NCI-H2081 (cell line): ENCODE results near the gene DBT.
"Not testable (repeated sequence)": the region's sequence is repeated elsewhere in the genome, so short reads cannot be mapped to it uniquely, and the experiment has no call there.

Experiments
- DNase-seq, 2 experiments: peaks; one replicate each; lab custom pipeline; 2025; lab: John Stamatoyannopoulos, UW

DBT gene

DNA sequence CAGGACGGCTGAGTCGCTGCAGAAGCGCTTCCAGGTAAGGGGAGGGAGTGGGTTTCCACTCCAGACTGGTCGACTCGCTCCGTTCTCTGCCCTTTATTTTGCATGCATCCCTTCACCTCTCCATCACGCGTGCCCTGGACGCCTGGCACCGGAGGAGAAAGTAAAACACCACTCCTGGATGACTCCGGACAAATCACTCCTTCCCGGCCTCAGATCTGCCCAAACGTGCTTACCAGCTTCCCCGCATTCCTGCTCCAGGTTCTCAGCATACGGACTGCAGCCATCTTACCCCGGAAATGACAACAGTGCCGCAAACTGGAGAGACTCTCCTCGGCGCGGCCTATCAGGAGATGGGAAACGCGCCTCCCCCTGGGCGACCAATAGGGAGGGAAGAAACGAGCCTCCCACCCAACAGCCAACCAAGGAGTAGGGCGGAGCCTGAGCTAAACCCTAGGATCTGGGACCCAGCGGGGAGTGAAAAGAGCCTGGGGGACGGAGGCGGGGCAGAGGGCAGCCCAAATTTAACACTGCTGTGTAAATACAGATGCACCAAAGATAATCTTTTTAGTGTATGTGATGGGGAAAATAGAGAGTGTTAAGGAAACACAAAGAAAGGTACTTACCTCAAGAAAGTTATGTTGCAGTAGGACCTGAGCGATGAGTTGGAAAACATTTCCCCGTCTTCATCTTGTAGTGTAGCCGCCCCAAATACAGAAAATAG lies at the start of gene DBT:
TSS of gene DBT (minus strand) at position 298 of the 721 bp plus-strand sequence. CDS start at position 284, 14 bp downstream.
- DNase-seq, result peak; percentile 89 to 94

DNA sequence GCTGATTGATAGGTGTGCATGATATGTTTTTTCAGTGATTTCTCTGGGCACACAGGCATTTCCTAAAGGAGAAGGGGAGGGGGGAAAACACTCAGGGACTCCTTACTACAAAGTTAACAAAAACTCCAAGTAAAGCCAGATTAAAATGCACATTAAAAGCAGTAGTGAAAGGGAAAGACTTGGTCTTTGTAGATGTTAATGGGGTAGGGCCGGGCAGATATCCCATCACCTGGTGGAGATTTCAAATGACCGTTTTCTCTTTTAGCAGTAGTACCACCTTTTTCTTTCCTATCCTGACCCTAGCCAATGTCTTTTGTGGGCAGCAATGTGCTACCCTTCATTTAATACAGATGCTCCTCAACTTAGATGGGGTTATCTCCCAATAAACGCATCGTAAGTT lies 48.9 kb upstream of the DBT start:
- DNase-seq, result no peak

- DNase-seq, result not testable (repeated sequence)
These were observed 47.4 kb upstream of the DBT start for GRCh38 chr1:100296997-100297396.

GRCh38 chr1:100296140-100296539 lies 46.5 kb upstream of the DBT start:
- DNase-seq, result no peak

DNA sequence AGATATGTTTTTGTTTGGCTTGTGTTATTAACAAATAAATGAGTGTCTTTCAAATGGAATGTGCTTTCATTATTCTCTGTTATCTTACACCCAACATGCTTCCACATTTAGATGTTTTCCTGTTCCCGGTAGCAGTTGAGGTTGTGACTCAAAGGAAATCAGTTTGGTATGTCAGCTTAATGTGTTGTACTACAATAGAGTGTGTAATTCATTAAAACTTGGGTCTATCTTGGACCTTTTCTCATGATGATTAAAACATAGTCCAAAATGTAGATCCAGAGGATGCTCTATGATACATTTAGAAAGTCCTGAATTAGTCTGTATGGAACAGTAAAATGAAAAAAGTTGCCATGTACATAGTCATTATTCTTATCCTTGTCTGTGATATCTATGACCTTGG lies 43.1 kb upstream of the DBT start:
- no peak for DNase-seq

DNA sequence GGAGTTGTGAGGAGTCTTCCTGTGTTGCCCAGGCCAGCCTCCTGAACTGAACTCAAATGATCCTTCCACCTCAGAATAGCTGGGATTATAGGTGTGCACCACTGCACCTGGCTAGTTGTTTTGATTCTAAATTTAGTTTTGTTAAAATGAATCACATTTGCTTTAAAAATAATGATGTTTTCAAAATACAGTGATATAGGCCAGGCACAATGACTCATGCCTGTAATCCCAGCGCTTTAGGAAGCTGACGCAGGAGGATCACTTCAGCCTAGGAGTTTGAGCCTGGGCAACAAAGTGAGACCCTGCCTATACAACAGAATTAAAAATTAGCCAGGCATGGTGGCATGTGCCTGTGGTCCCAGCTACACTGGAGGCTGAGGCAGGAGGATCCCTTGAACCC lies 40.7 kb upstream of the DBT start:
- no peak for DNase-seq

- no peak for DNase-seq
These were observed 37.5 kb upstream of the DBT start for GRCh38 chr1:100287162-100287561.

GRCh38 chr1:100284591-100284990 lies 35.0 kb upstream of the DBT start:
- no peak for DNase-seq

GRCh38 chr1:100279954-100280682 lies 30.5 kb upstream of the DBT start:
- DNase-seq, result no peak

GRCh38 chr1:100279358-100279923 lies 29.8 kb upstream of the DBT start:
- no peak for DNase-seq

DNA sequence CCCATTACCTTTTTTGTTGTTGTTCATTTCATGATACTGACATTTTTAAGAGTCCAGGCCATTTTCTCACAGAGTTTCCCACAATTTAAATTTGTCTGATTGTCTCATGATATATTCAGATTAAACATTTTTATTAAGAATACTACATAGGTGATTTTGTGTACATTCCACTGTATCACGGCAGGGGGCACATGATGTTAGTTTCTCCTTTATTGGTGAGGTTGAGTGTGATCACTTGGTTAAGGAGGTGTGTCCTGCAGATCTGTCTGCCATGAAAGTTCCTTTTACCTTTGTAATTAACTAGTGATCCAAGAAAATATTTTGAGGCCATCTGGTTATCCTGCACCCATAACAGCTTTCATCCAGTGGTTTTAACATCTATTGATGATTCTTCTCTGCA lies 28.2 kb upstream of the DBT start:
- no peak for DNase-seq

DNA sequence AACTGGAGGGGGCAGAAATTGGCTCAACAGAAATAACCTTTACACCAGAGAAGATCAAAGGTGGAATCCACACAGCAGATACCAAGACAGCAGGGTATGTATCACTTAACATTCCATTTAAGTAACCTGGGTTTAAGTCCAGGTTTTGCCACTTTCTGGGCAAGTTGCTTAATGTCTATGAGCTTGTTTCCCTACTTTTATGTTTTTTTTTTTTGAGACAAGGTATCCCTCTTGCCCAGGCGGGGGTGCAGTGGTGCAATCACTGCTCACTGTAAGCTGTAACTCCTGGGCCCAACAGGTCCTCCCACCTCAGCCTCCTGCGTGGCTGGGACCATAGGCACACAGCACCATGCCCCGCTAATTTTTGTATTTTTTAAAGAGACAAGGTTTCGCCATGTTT lies 18.6 kb upstream of the DBT start:
- DNase-seq, result no peak

DNA sequence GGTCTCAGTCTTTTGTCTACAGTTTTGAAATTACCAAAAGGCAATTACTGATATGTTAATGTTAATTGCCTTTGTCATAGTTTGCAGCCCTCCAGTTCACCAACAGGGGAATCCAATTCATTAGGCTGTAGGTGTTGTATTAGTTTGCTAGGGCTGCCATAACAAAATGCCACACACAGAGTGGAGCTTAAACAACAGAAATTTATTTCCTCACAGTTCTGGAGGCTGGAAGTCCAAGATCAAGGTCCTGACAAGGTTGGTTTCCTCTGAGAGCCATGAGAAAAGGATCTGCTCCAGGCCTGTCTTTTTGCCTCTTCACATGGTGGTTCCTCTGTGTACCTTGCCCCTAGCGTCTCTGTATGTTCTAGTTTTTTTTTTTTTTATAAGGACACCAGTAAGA lies 17.6 kb upstream of the DBT start:
- DNase-seq, result no peak

DNA sequence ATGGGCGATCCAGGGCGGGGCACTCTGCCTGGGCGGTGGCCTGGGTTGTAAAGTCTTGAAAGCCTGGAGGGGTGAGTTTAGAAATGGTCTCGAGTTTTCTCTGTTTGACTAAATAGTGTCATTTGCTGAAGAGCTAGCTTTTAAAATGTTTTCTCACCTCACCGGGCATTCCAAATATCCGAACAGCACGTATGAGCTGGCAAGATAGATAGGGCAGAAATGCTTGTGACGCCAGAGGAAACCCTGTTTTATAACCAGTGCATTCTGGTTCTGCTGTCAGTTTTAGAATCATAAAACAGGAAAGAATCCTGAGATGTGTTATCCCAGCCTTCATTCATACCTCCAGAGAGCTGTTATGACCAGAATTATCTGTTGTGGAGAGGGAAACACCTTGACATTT lies 17.1 kb upstream of the DBT start:
- DNase-seq, result no peak

GRCh38 chr1:100265931-100266740 lies 16.5 kb upstream of the DBT start, which contains the start of gene RTCA:
TSS of gene RTCA (plus strand) at chr1:100266216. CDS start at chr1:100266376, 160 bp downstream.
- DNase-seq, result peak; percentile 87 to 88

- peak in 1 of 2 experiments; percentile 29 for DNase-seq
These were observed 15.9 kb upstream of the DBT start for GRCh38 chr1:100265562-100265930.

DNA sequence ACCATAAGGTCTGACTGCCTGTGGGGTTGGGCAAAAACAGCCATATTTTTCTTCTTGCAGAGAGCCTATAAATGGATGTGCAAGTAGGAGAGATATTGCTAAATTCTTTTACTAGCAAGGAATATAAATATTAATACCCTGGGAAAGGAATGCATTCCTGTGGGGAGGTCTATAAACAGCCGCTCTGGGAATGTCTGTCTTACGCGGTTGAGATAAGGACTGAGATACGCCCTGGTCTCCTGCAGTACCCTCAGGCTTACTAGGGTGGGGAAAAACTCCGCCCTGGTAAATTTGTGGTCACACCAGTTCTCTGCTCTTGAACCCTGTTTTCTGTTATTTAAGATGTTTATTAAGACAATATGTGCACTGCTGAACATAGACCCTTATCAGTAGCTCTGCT lies 14.4 kb upstream of the DBT start:
- not testable (repeated sequence) for DNase-seq

GRCh38 chr1:100261686-100262085 lies 12.1 kb upstream of the DBT start:
- DNase-seq, result no peak

- DNase-seq, result not testable (repeated sequence)
These were observed 8.8 kb upstream of the DBT start for GRCh38 chr1:100258427-100258826.

GRCh38 chr1:100256273-100256672 lies 6.6 kb upstream of the DBT start:
- not testable (repeated sequence) for DNase-seq

- DNase-seq, result no peak
These were observed 3.9 kb upstream of the DBT start for GRCh38 chr1:100253552-100253951.

DNA sequence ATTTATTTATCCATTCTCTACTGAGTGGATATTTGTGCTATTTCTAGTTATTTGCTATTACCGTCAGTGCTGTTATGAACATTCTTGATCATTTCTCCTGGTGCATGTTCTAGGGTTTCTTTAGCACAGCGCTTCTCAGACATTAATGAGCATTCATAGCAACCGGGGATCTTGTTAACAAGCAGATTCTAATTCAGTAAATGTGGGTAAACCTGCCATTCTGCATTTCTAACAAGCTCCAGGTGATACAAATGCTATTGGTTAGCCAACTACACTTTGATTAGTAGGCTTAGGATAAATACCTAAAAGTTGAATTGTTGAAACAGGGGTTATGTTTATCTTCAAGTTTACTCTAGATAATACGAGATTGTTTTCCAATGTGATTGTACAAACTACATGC lies 3.3 kb upstream of the DBT start:
- no peak for DNase-seq
